Neural cell (in vitro differentiated cells): ENCODE results near the gene MYBBP1A. TPM values are rescaled to one million over a fixed set of nuclear protein-coding genes. Genes with fewer than 3 reads are reported as not detected.

Experiments used
- H2AFZ ChIP-seq: fragments of 200-600, 300-800 bp; sonication (generic), shearing (Covaris generic); 2 replicates; pipeline ENCODE4 v1.6.0; 2014; ENCODE audit warnings: low read depth, mild to moderate bottlenecking, antibody characterized with exemption, low read length, moderate library complexity
- H3F3A ChIP-seq: fragments of 200-600 bp; shearing (Covaris generic); 2 replicates; pipeline ENCODE4 v1.6.1; 2016; ENCODE audit warnings: mild to moderate bottlenecking, moderate library complexity, mixed read lengths, antibody characterized with exemption, low read length; ENCODE audit not compliant: insufficient read depth, poor library complexity, severe bottlenecking
- H3K27ac ChIP-seq: fragments of 200-600, 300-800 bp; sonication (generic), shearing (Covaris generic); 2 replicates; pipeline ENCODE4 v1.5.1; 2014; ENCODE audit warnings: mild to moderate bottlenecking, low read length, moderate library complexity
- H3K27me3 ChIP-seq: fragments of 300-800, 200-600 bp; sonication (generic), shearing (Covaris generic); 2 replicates; pipeline ENCODE4 v1.6.0; 2014; ENCODE audit warnings: mild to moderate bottlenecking, low read depth, low read length, moderate library complexity; ENCODE audit not compliant: insufficient read depth
- H3K36me3 ChIP-seq: fragments of 300-800, 200-600 bp; sonication (generic), shearing (Covaris generic); 2 replicates; pipeline ENCODE4 v1.5.1; 2014; ENCODE audit warnings: mild to moderate bottlenecking, antibody characterized with exemption, low read length, moderate library complexity; ENCODE audit not compliant: insufficient read depth
- H3K4me2 ChIP-seq: fragments of 300-800, 200-600 bp; sonication (generic), shearing (Covaris generic); 2 replicates; pipeline ENCODE4 v1.6.0; 2014; ENCODE audit warnings: mild to moderate bottlenecking, low read length
- H3K4me3 ChIP-seq: fragments of 300-800, 200-600 bp; sonication (generic), shearing (Covaris generic); 2 replicates; pipeline ENCODE4 v1.5.1; 2014; ENCODE audit warnings: mild to moderate bottlenecking, low read length, moderate library complexity
- H3K79me2 ChIP-seq: fragments of 200-600 bp; shearing (Covaris generic); replicated peaks from 2 replicates; pipeline ENCODE4 v1.6.0; 2014; ENCODE audit warnings: mild to moderate bottlenecking, low read length, moderate library complexity; ENCODE audit not compliant: insufficient read depth
- H3K9ac ChIP-seq: fragments of 300-800, 200-600 bp; sonication (generic), shearing (Covaris generic); 2 replicates; pipeline ENCODE4 v1.6.1; 2016; ENCODE audit warnings: mild to moderate bottlenecking, low read length, mixed read lengths
- H3K9me2 ChIP-seq: fragments of 200-600 bp; shearing (Covaris generic); 2 replicates; pipeline ENCODE4 v1.6.1; 2016; ENCODE audit warnings: mild to moderate bottlenecking, low read length, mixed read lengths; ENCODE audit not compliant: insufficient read depth
- H3K9me3 ChIP-seq: fragments of 200-600, 300-800 bp; sonication (generic), shearing (Covaris generic); 2 replicates; pipeline ENCODE4 v1.6.1; 2016; ENCODE audit warnings: mild to moderate bottlenecking, mixed run types, low read length, moderate library complexity, mixed read lengths
- H4K20me1 ChIP-seq: fragments of 200-600 bp; shearing (Covaris generic); 2 replicates; pipeline ENCODE4 v1.6.1; 2016; ENCODE audit warnings: mild to moderate bottlenecking, mixed run types; ENCODE audit not compliant: insufficient read depth
- CTCF ChIP-seq: fragments of 450-650 bp; IDR thresholded peaks from 2 replicates; pipeline ENCODE4 v1.5.1; 2014; ENCODE audit warnings: antibody characterized with exemption, mild to moderate bottlenecking, moderate library complexity; ENCODE audit not compliant: poor library complexity, severe bottlenecking
- EP300 ChIP-seq: fragments of 450-650 bp; conservative IDR thresholded peaks from 2 replicates; pipeline ENCODE4 v1.6.1; 2014; ENCODE audit warnings: antibody characterized with exemption, mild to moderate bottlenecking, moderate library complexity; ENCODE audit not compliant: poor library complexity, severe bottlenecking
- EZH2 ChIP-seq: fragments of 200-600, 300-800 bp; shearing (Covaris generic), sonication (generic); IDR thresholded peaks from 2 replicates; pipeline ENCODE4 v1.6.1; 2014; ENCODE audit warnings: antibody characterized with exemption, low read length, borderline replicate concordance, mild to moderate bottlenecking; ENCODE audit not compliant: insufficient read depth, poor library complexity, severe bottlenecking
- MXI1 ChIP-seq: fragments of 450-650 bp; conservative IDR thresholded peaks from 2 replicates; pipeline ENCODE4 v1.6.1; 2014; ENCODE audit warnings: antibody characterized with exemption, mild to moderate bottlenecking; ENCODE audit not compliant: poor library complexity, severe bottlenecking
- POLR2AphosphoS5 ChIP-seq: IDR thresholded peaks from 2 replicates; pipeline ENCODE4 v1.6.1; 2012
- RAD21 ChIP-seq: fragments of 450-650 bp; conservative IDR thresholded peaks from 2 replicates; pipeline ENCODE4 v1.6.1; 2014; ENCODE audit warnings: antibody characterized with exemption, mild to moderate bottlenecking, moderate library complexity
- REST ChIP-seq: IDR thresholded peaks from 2 replicates; pipeline ENCODE4 v1.6.1; 2012; ENCODE audit warnings: borderline replicate concordance
- SMC3 ChIP-seq: fragments of 450-650 bp; conservative IDR thresholded peaks from 2 replicates; pipeline ENCODE4 v1.6.1; 2014; ENCODE audit warnings: antibody characterized with exemption, mild to moderate bottlenecking, moderate library complexity; ENCODE audit not compliant: poor library complexity
- TAF1 ChIP-seq: IDR thresholded peaks from 2 replicates; pipeline ENCODE4 v1.6.1; 2012; ENCODE audit warnings: low read depth
- polyA plus RNA-seq: library from polyadenylated mRNA; depleted of rRNA; stranded (reverse); fragments of >200 nt; gene quantifications from 2 replicates; pipeline ENCODE4 v1.2.3, GENCODE V29; 2014

Gene MYBBP1A
- polyA plus RNA-seq, 1 donor from 2014 or later, result 15.6 TPM

GRCh38 chr17:4548061-4548461 is 7.1 kb downstream of the MYBBP1A start:
- TF ChIP-seq MXI1, result no peak
- Histone ChIP-seq H3K36me3 (no peaks in the 10 kb centered on the region), H2AFZ (no peak overlapping the region), H3K9ac (no peak overlapping the region), H3K4me3 (no peak overlapping the region), H3K79me2 (no peaks in the 10 kb centered on the region), H3K9me3 (no peaks in the 10 kb centered on the region), H3K9me2 (no peaks in the 10 kb centered on the region), H3F3A (no peaks in the 10 kb centered on the region), H4K20me1 (no peaks in the 10 kb centered on the region), H3K27ac (no peak overlapping the region), H3K27me3 (no peaks in the 10 kb centered on the region), H3K4me2 (no peak overlapping the region)

- H2AFZ ChIP-seq, result no peak overlapping the region
- H4K20me1 ChIP-seq, result no peaks in the 10 kb centered on the region
- no peaks in the 10 kb centered on the region for H3K79me2 ChIP-seq
- no peaks in the 10 kb centered on the region for H3K9me3 ChIP-seq
- H3K4me3 ChIP-seq, result no peak overlapping the region
- H3K9ac ChIP-seq, result no peak overlapping the region
- no peak overlapping the region for H3K4me2 ChIP-seq
- no peaks in the 10 kb centered on the region for H3K27me3 ChIP-seq
- no peaks in the 10 kb centered on the region for H3K36me3 ChIP-seq
- no peaks in the 10 kb centered on the region for H3F3A ChIP-seq
- no peak for TF ChIP-seq SMC3
- TF ChIP-seq POLR2AphosphoS5, result no peak
- no peak for TF ChIP-seq MXI1
- TF ChIP-seq EZH2, result no peak
- no peak for TF ChIP-seq TAF1
- no peak for TF ChIP-seq REST
- TF ChIP-seq RAD21, result no peak
- no peak for TF ChIP-seq EP300
- no peak for TF ChIP-seq CTCF
- H3K9me2 ChIP-seq, result no peaks in the 10 kb centered on the region
- no peak overlapping the region for H3K27ac ChIP-seq
Measured at GRCh38 chr17:4547118-4547906, 7.9 kb downstream of the MYBBP1A start.
